SK-N-SH (cell line): Measurements from ENCODE around the gene LIPH. TPM values are rescaled to one million over a fixed set of nuclear protein-coding genes. Genes with fewer than 3 reads are reported as not detected.

Experiments used
- CTCF ChIA-PET: fragments of 300-600, 350-600 bp; formaldehyde crosslinking; extraction: SDS; loops from one replicate; lab custom pipeline; 2021; lab: Yijun Ruan, JAX
- POLR2A ChIA-PET: fragments of 350-600 bp; sonication (Branson Sonifier 250); formaldehyde crosslinking; extraction: SDS; loops from one replicate; lab custom pipeline; 2020; ENCODE audit warnings: antibody characterized with exemption, inconsistent platforms; lab: Yijun Ruan, JAX
- DNase-seq: peaks from one replicate; pipeline ENCODE4 v3.0.0; 2012
- H2AFZ ChIP-seq: fragments of 200-600 bp; sonication (generic); 2 replicates; pipeline ENCODE4 v1.8.1; 2016; ENCODE audit warnings: antibody characterized with exemption, mild to moderate bottlenecking, low read depth
- H3F3A ChIP-seq: fragments of 200-600 bp; sonication (generic); replicated peaks from 2 replicates; pipeline ENCODE3; 2016; ENCODE audit warnings: antibody characterized with exemption, mild to moderate bottlenecking; ENCODE audit not compliant: insufficient read depth
- H3K27ac ChIP-seq, 2 experiments: fragments of 200-500 bp in 1 of 2; fragments of 200-600 bp in 1 of 2; sonication (Bioruptor generic) in 1 of 2; sonication (generic), shearing (Covaris generic) in 1 of 2; 2 replicates each; pipeline versions ENCODE4 v1.5.1 to v1.6.1; 2014 to 2016; ENCODE audit warnings: low read depth in 2 of 2, inconsistent platforms in 1 of 2, low read length in 1 of 2, mild to moderate bottlenecking in 1 of 2, mixed read lengths in 1 of 2
- H3K27me3 ChIP-seq: fragments of 200-600 bp; sonication (generic), shearing (Covaris generic); 2 replicates; pipeline ENCODE4 v1.6.1; 2016; ENCODE audit warnings: mixed run types; ENCODE audit not compliant: insufficient read depth
- H3K36me3 ChIP-seq, 2 experiments: fragments of 200-500 bp in 1 of 2; fragments of 200-600 bp in 1 of 2; sonication (Bioruptor generic) in 1 of 2; sonication (generic) in 1 of 2; replicated peaks in 1 of 2; 2 replicates each; pipeline versions ENCODE3 to v1.5.1; 2014 to 2016; ENCODE audit warnings: low read length in 1 of 2, mild to moderate bottlenecking in 1 of 2; ENCODE audit not compliant: insufficient read depth in 2 of 2, control insufficient read depth in 1 of 2
- H3K4me1 ChIP-seq, 2 experiments: fragments of 200-500 bp in 1 of 2; fragments of 200-600 bp in 1 of 2; sonication (Bioruptor generic) in 1 of 2; sonication (generic), shearing (Covaris generic) in 1 of 2; 2 replicates each; pipeline versions ENCODE4 v1.5.1 to v1.6.1; 2014 to 2016; ENCODE audit warnings: low read depth in 1 of 2, low read length in 1 of 2, mixed run types in 1 of 2; ENCODE audit not compliant: insufficient read depth in 2 of 2, control insufficient read depth in 1 of 2
- H3K4me2 ChIP-seq: fragments of 200-600 bp; sonication (generic), shearing (Covaris generic); 2 replicates; pipeline ENCODE4 v1.6.1; 2017; ENCODE audit warnings: mixed run types
- H3K4me3 ChIP-seq, 2 experiments: fragments of 200-500 bp in 1 of 2; fragments of 200-600 bp in 1 of 2; sonication (Bioruptor generic) in 1 of 2; sonication (generic), shearing (Covaris generic) in 1 of 2; 2 replicates each; pipeline versions ENCODE4 v1.5.1 to v1.8.1; 2014 to 2016; ENCODE audit warnings: low read depth in 2 of 2, inconsistent platforms in 1 of 2, low read length in 1 of 2, mild to moderate bottlenecking in 1 of 2, mixed read lengths in 1 of 2, moderate library complexity in 1 of 2
- H3K79me2 ChIP-seq: fragments of 200-600 bp; sonication (generic); 2 replicates; pipeline ENCODE4 v1.8.1; 2017; ENCODE audit warnings: mild to moderate bottlenecking; ENCODE audit not compliant: insufficient read depth
- H3K9ac ChIP-seq: fragments of 200-600 bp; sonication (generic); 2 replicates; pipeline ENCODE4 v1.6.1; 2017; ENCODE audit warnings: mixed run types
- H3K9me2 ChIP-seq: fragments of 200-600 bp; sonication (generic); 2 replicates; pipeline ENCODE4 v1.6.1; 2017; ENCODE audit warnings: mixed run types
- H3K9me3 ChIP-seq: fragments of 200-600 bp; sonication (generic); 2 replicates; pipeline ENCODE4 v1.6.1; 2017; ENCODE audit warnings: mixed run types, mild to moderate bottlenecking, moderate library complexity
- H4K20me1 ChIP-seq: fragments of 200-600 bp; sonication (generic); 2 replicates; pipeline ENCODE4 v1.6.1; 2017; ENCODE audit warnings: mild to moderate bottlenecking, mixed run types; ENCODE audit not compliant: insufficient read depth
- CHD2 ChIP-seq: fragments of 150-350 bp; IDR thresholded peaks from 2 replicates; pipeline ENCODE4 v1.6.1; 2018; ENCODE audit warnings: low read length; ENCODE audit not compliant: partially characterized antibody
- ELF1 ChIP-seq: IDR thresholded peaks from 2 replicates; pipeline ENCODE4 v1.4.0; 2012
- EZH2phosphoT487 ChIP-seq: fragments of 200-600 bp; sonication (generic); IDR thresholded peaks from 2 replicates; pipeline ENCODE4 v1.6.1; 2017; ENCODE audit warnings: low read depth, mixed run types, mild to moderate bottlenecking, antibody characterized with exemption, moderate library complexity, borderline replicate concordance
- FOXJ3 ChIP-seq: sonication (generic); formaldehyde crosslinking; IDR thresholded peaks from 2 replicates; pipeline ENCODE4 v1.5.1; 2020; ENCODE audit warnings: mild to moderate bottlenecking, missing genetic modification reagents
- GABPA ChIP-seq: IDR thresholded peaks from 2 replicates; pipeline ENCODE4 v1.4.0; 2012; ENCODE audit warnings: low read depth, mild to moderate bottlenecking
- GATA2 ChIP-seq: sonication (generic); formaldehyde crosslinking; IDR thresholded peaks from 2 replicates; pipeline ENCODE4 v1.5.0; 2020; ENCODE audit warnings: mild to moderate bottlenecking, missing genetic modification reagents
- JUND ChIP-seq: IDR thresholded peaks from 2 replicates; pipeline ENCODE4 v1.4.0; 2012
- MEF2A ChIP-seq: IDR thresholded peaks from 2 replicates; pipeline ENCODE4 v1.4.0; 2012; ENCODE audit warnings: low read depth, borderline replicate concordance
- MXI1 ChIP-seq: IDR thresholded peaks from 2 replicates; pipeline ENCODE4 v1.6.1; 2012; ENCODE audit warnings: mild to moderate bottlenecking, low read depth, low read length, improper control_type of control experiment
- NRF1 ChIP-seq: IDR thresholded peaks from 2 replicates; pipeline ENCODE4 v1.6.1; 2012; ENCODE audit warnings: low read depth, mild to moderate bottlenecking, low read length
- POLR2AphosphoS5 ChIP-seq: IDR thresholded peaks from 2 replicates; pipeline ENCODE4 v1.6.1; 2012; ENCODE audit warnings: low read depth, low read length
- RCOR1 ChIP-seq: fragments of 150-350 bp; IDR thresholded peaks from 2 replicates; pipeline ENCODE4 v1.6.1; 2017; ENCODE audit warnings: antibody characterized with exemption, low read length
- RFX5 ChIP-seq: IDR thresholded peaks from 2 replicates; pipeline ENCODE4 v1.6.1; 2012; ENCODE audit warnings: mild to moderate bottlenecking, improper control_type of control experiment, low read length
- RXRA ChIP-seq: IDR thresholded peaks from 2 replicates; pipeline ENCODE4 v1.4.0; 2012; ENCODE audit warnings: low read depth, mild to moderate bottlenecking, borderline replicate concordance
- YY1 ChIP-seq: IDR thresholded peaks from 2 replicates; pipeline ENCODE4 v1.4.0; 2012; ENCODE audit warnings: low read depth, mild to moderate bottlenecking
- WGBS: methylation state at CpG from one replicate; pipeline ENCODE4 v1.1.6; 2017; ENCODE audit warnings: low lambda C conversion rate; 5-methylcytosine and 5-hydroxymethylcytosine counted together
- polyA plus RNA-seq, 3 experiments: library from polyadenylated mRNA; depleted of rRNA; stranded (reverse); fragments of >200 nt; gene quantifications; 2 replicates each; pipeline ENCODE4 v1.2.3, GENCODE V29; 2012
- TF ChIP-seq, protein P1 (sequence below): fragments of 150-350 bp; IDR thresholded peaks from 2 replicates; pipeline ENCODE4 v1.6.1; 2016; ENCODE audit warnings: mild to moderate bottlenecking, low read depth, low read length
- TF ChIP-seq, protein P2 (sequence below): IDR thresholded peaks from 2 replicates; pipeline ENCODE4 v1.4.0; 2012; ENCODE audit warnings: low read depth
- TF ChIP-seq, protein P3 (sequence below): fragments of 150-350 bp; IDR thresholded peaks from 2 replicates; pipeline ENCODE4 v1.6.1; 2017; ENCODE audit warnings: antibody characterized with exemption, low read length, low read depth, borderline replicate concordance
- TF ChIP-seq, protein P4 (sequence below): IDR thresholded peaks from 2 replicates; pipeline ENCODE4 v1.4.0; 2012; ENCODE audit warnings: low read depth, borderline replicate concordance
- TF ChIP-seq, protein P5 (sequence below): IDR thresholded peaks from 2 replicates; pipeline ENCODE4 v1.6.1; 2012; ENCODE audit warnings: mild to moderate bottlenecking, low read depth, low read length, moderate library complexity

LIPH gene
- polyA plus RNA-seq, 1 of the 3 experiments (the other 2 are of a cell fraction): not detected

DNA sequence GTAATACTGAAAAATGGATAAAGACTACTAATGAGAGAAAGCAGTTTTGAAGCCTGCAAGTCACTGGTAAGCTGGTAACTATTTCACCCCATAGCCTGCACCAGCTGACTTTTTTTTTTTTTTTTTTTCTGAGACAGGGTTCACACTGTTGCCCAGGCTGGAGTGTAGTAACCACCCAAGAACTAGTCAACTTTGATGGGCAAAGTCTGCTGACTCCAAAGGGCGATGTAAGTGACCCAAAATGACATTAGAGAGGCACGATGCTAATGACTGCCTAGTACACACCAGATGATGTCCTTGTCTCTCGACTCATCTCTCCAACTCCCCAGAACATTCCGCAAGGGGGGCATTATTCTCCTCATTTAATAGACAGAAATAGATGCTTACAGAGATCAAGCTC, 40.7 kb downstream of the LIPH start:
- Histone ChIP-seq H3K4me2 (no peak overlapping the region), H3K4me1 (no peaks in the 10 kb centered on the region), H2AFZ (no peak overlapping the region), H3K9me3 (no peaks in the 10 kb centered on the region), H3K27ac (no peak overlapping the region), H3K9me2 (no peaks in the 10 kb centered on the region), H3K79me2 (no peaks in the 10 kb centered on the region), H3F3A (no peaks in the 10 kb centered on the region), H3K27me3 (no peaks in the 10 kb centered on the region), H3K36me3 (no peaks in the 10 kb centered on the region), H3K9ac (no peak overlapping the region), H3K4me3 (no peak overlapping the region), H4K20me1 (no peaks in the 10 kb centered on the region)
- ChIA-PET POLR2A (no interaction called here), CTCF (no interaction called here)
- no peak for TF ChIP-seq GABPA
- no peak for TF ChIP-seq RCOR1
- no peak for TF ChIP-seq JUND
- TF ChIP-seq EZH2phosphoT487: no peak
- TF ChIP-seq RFX5: no peak
- no peak for TF ChIP-seq MEF2A
- TF ChIP-seq, protein P1, sequence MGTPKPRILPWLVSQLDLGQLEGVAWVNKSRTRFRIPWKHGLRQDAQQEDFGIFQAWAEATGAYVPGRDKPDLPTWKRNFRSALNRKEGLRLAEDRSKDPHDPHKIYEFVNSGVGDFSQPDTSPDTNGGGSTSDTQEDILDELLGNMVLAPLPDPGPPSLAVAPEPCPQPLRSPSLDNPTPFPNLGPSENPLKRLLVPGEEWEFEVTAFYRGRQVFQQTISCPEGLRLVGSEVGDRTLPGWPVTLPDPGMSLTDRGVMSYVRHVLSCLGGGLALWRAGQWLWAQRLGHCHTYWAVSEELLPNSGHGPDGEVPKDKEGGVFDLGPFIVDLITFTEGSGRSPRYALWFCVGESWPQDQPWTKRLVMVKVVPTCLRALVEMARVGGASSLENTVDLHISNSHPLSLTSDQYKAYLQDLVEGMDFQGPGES: no peak
- TF ChIP-seq NRF1: no peak
- TF ChIP-seq, protein P2, sequence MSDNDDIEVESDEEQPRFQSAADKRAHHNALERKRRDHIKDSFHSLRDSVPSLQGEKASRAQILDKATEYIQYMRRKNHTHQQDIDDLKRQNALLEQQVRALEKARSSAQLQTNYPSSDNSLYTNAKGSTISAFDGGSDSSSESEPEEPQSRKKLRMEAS: no peak
- no peak for TF ChIP-seq YY1
- TF ChIP-seq GATA2 (CRISPR knock-in tag): no peak
- TF ChIP-seq, protein P3, sequence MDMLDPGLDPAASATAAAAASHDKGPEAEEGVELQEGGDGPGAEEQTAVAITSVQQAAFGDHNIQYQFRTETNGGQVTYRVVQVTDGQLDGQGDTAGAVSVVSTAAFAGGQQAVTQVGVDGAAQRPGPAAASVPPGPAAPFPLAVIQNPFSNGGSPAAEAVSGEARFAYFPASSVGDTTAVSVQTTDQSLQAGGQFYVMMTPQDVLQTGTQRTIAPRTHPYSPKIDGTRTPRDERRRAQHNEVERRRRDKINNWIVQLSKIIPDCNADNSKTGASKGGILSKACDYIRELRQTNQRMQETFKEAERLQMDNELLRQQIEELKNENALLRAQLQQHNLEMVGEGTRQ: no peak
- TF ChIP-seq CHD2: no peak
- TF ChIP-seq, protein P4, sequence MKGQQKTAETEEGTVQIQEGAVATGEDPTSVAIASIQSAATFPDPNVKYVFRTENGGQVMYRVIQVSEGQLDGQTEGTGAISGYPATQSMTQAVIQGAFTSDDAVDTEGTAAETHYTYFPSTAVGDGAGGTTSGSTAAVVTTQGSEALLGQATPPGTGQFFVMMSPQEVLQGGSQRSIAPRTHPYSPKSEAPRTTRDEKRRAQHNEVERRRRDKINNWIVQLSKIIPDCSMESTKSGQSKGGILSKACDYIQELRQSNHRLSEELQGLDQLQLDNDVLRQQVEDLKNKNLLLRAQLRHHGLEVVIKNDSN: no peak
- TF ChIP-seq FOXJ3 (CRISPR knock-in tag): no peak
- TF ChIP-seq ELF1: no peak
- TF ChIP-seq, protein P5, sequence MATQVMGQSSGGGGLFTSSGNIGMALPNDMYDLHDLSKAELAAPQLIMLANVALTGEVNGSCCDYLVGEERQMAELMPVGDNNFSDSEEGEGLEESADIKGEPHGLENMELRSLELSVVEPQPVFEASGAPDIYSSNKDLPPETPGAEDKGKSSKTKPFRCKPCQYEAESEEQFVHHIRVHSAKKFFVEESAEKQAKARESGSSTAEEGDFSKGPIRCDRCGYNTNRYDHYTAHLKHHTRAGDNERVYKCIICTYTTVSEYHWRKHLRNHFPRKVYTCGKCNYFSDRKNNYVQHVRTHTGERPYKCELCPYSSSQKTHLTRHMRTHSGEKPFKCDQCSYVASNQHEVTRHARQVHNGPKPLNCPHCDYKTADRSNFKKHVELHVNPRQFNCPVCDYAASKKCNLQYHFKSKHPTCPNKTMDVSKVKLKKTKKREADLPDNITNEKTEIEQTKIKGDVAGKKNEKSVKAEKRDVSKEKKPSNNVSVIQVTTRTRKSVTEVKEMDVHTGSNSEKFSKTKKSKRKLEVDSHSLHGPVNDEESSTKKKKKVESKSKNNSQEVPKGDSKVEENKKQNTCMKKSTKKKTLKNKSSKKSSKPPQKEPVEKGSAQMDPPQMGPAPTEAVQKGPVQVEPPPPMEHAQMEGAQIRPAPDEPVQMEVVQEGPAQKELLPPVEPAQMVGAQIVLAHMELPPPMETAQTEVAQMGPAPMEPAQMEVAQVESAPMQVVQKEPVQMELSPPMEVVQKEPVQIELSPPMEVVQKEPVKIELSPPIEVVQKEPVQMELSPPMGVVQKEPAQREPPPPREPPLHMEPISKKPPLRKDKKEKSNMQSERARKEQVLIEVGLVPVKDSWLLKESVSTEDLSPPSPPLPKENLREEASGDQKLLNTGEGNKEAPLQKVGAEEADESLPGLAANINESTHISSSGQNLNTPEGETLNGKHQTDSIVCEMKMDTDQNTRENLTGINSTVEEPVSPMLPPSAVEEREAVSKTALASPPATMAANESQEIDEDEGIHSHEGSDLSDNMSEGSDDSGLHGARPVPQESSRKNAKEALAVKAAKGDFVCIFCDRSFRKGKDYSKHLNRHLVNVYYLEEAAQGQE: no peak
- TF ChIP-seq POLR2AphosphoS5: no peak
- no peak for TF ChIP-seq MXI1
- TF ChIP-seq RXRA: no peak
- 48% methylated on average over 4 of the region's 4 CpGs for WGBS
- no peak for DNase-seq
